ENCODE results near the gene KIF6.
"Not testable (repeated sequence)": the region's sequence is repeated elsewhere in the genome, so short reads cannot be mapped to it uniquely, and the experiment has no call there.

Gene KIF6

GRCh38 chr6:39289490-39289889 lies 435.7 kb downstream of the KIF6 start:
- DNase-seq (ENCODE audit: low read depth in 2 of 2): no peak

GRCh38 chr6:39287601-39288000 lies 437.6 kb downstream of the KIF6 start:
- DNase-seq (ENCODE audit: low read depth in 2 of 2): no peak

GRCh38 chr6:39286596-39286995 lies 438.6 kb downstream of the KIF6 start:
- DNase-seq (ENCODE audit: low read depth in 2 of 2): not testable (repeated sequence)

GRCh38 chr6:39282774-39283173 lies 442.4 kb downstream of the KIF6 start:
- no peak for DNase-seq (ENCODE audit: low read depth in 2 of 2)

- DNase-seq (ENCODE audit: low read depth in 2 of 2): no peak
Measured at GRCh38 chr6:39281312-39281980, 443.8 kb downstream of the KIF6 start.

GRCh38 chr6:39280247-39280731 lies 444.9 kb downstream of the KIF6 start:
- DNase-seq (ENCODE audit: low read depth in 2 of 2): no peak

All from stimulated activated CD4-positive, alpha-beta T cell treated with anti-CD3 and anti-CD28 coated beads, Interleukin-15, amount 100 ng/mL, for 48 hours (primary cell).